Erythroblast (primary cell): ENCODE data around the gene CEP131.

Experiments used
- GATA1 ChIP-seq: IDR thresholded peaks from 2 replicates; pipeline ENCODE4 v1.6.1; 2011; ENCODE audit warnings: low read depth, mild to moderate bottlenecking, control low read depth, low read length, moderate library complexity
- POLR2A ChIP-seq: IDR thresholded peaks from 2 replicates; pipeline ENCODE4 v1.6.1; 2011; ENCODE audit warnings: mild to moderate bottlenecking, low read length

- no peak for TF ChIP-seq POLR2A
- TF ChIP-seq GATA1 = no peak
These were observed 44.4 kb downstream of the CEP131 start for GRCh38 chr17:81178136-81179091.
